OCI-LY7 (cell line): Measurements from ENCODE around the gene EFNA2. TPM values are rescaled to one million over a fixed set of nuclear protein-coding genes. Genes with fewer than 3 reads are reported as not detected.
A peak's percentile ranks its signal among the peaks of the same experiment; 100 is the strongest.

ENCODE experiments used
- BruUV-seq: library from RNA; stranded (reverse); fragments of 400-500 nt; replicated peaks from 2 replicates; lab custom pipeline; 2021; lab: Mats Ljungman, UMichigan
- CTCF ChIA-PET: fragments of 300-600 bp; sonication (Branson Sonifier 250); formaldehyde crosslinking; loops from one replicate; lab custom pipeline; 2022; ENCODE audit warnings: antibody characterized with exemption; ENCODE audit not compliant: unreplicated experiment; lab: Charles Lee
- POLR2A ChIA-PET: fragments of 300-600 bp; sonication (Branson Sonifier 250); formaldehyde crosslinking; loops from one replicate; lab custom pipeline; 2022; ENCODE audit warnings: antibody characterized with exemption; lab: Charles Lee
- DNase-seq: peaks from one replicate; pipeline ENCODE4 v3.0.0-alpha.2; 2015; ENCODE audit warnings: low spot score
- H2AFZ ChIP-seq: fragments of 200-600 bp; sonication (generic), shearing (Covaris generic); 2 replicates; pipeline ENCODE4 v1.6.1; 2014; ENCODE audit warnings: mild to moderate bottlenecking, antibody characterized with exemption, low read length, moderate library complexity
- H3K27ac ChIP-seq: fragments of 200-600 bp; sonication (generic); 2 replicates; pipeline ENCODE4 v1.5.1; 2014; ENCODE audit warnings: mixed run types, low read depth, mild to moderate bottlenecking, moderate library complexity, low read length, inconsistent platforms; ENCODE audit not compliant: poor library complexity, severe bottlenecking
- H3K36me3 ChIP-seq: fragments of 200-600 bp; sonication (generic); 2 replicates; pipeline ENCODE4 v1.6.1; 2014; ENCODE audit warnings: mild to moderate bottlenecking, antibody characterized with exemption, low read length, moderate library complexity, mixed read lengths; ENCODE audit not compliant: insufficient read depth
- H3K4me1 ChIP-seq: fragments of 200-600 bp; sonication (generic); 2 replicates; pipeline ENCODE4 v1.5.1; 2014; ENCODE audit warnings: mild to moderate bottlenecking, low read length; ENCODE audit not compliant: insufficient read depth, poor library complexity, severe bottlenecking
- H3K4me2 ChIP-seq: fragments of 200-600 bp; sonication (generic); 2 replicates; pipeline ENCODE4 v1.6.1; 2014; ENCODE audit warnings: mild to moderate bottlenecking, low read length
- H3K4me3 ChIP-seq: fragments of 200-600 bp; sonication (generic); 2 replicates; pipeline ENCODE4 v1.5.1; 2014; ENCODE audit warnings: mild to moderate bottlenecking, low read depth, low read length; ENCODE audit not compliant: poor library complexity, severe bottlenecking
- H3K79me2 ChIP-seq: fragments of 200-600 bp; sonication (generic); 2 replicates; pipeline ENCODE4 v1.6.1; 2016; ENCODE audit warnings: low read depth, mild to moderate bottlenecking, low read length, moderate library complexity, mixed read lengths; ENCODE audit not compliant: insufficient read depth
- H3K9me2 ChIP-seq: fragments of 200-600 bp; sonication (generic); 2 replicates; pipeline ENCODE4 v1.6.1; 2016; ENCODE audit warnings: mild to moderate bottlenecking, low read length, mixed read lengths; ENCODE audit not compliant: insufficient read depth
- H3K9me3 ChIP-seq: fragments of 200-600 bp; sonication (generic); 2 replicates; pipeline ENCODE4 v1.6.1; 2014; ENCODE audit warnings: mild to moderate bottlenecking, mixed run types, low read length, mixed read lengths
- H4K20me1 ChIP-seq: fragments of 200-600 bp; sonication (generic); 2 replicates; pipeline ENCODE4 v1.6.1; 2014; ENCODE audit warnings: mild to moderate bottlenecking, antibody characterized with exemption, low read length, moderate library complexity, mixed read lengths; ENCODE audit not compliant: insufficient read depth
- EZH2phosphoT487 ChIP-seq: fragments of 200-600 bp; sonication (generic); IDR thresholded peaks from 2 replicates; pipeline ENCODE4 v1.6.1; 2018; ENCODE audit warnings: low read depth, borderline replicate concordance, mild to moderate bottlenecking, mixed run types, antibody characterized with exemption, low read length, moderate library complexity, mixed read lengths
- intact Hi-C: fragments of 100-400 bp; cut with micrococcal nuclease; formaldehyde crosslinking; loops from one replicate; pipeline ENCODE4 v1.10.0; 2022; ENCODE audit not compliant: unreplicated experiment
- total RNA-seq, 2 experiments: library from RNA; depleted of rRNA in 1 of 2; stranded (reverse); fragments of >200 nt in 1 of 2; shearing (Covaris generic) in 1 of 2; gene quantifications; 2 replicates each; pipeline ENCODE4 v1.2.3, GENCODE V29; 2014 to 2022
- TF ChIP-seq, protein P1 (sequence below): fragments of 200-600 bp; sonication (generic); conservative IDR thresholded peaks from 2 replicates; pipeline ENCODE4 v1.5.1; 2014; ENCODE audit warnings: mild to moderate bottlenecking, antibody characterized with exemption, low read length, moderate library complexity, mixed read lengths

Gene EFNA2
- total RNA-seq, 2 experiments from 2014 or later: not detected

DNA sequence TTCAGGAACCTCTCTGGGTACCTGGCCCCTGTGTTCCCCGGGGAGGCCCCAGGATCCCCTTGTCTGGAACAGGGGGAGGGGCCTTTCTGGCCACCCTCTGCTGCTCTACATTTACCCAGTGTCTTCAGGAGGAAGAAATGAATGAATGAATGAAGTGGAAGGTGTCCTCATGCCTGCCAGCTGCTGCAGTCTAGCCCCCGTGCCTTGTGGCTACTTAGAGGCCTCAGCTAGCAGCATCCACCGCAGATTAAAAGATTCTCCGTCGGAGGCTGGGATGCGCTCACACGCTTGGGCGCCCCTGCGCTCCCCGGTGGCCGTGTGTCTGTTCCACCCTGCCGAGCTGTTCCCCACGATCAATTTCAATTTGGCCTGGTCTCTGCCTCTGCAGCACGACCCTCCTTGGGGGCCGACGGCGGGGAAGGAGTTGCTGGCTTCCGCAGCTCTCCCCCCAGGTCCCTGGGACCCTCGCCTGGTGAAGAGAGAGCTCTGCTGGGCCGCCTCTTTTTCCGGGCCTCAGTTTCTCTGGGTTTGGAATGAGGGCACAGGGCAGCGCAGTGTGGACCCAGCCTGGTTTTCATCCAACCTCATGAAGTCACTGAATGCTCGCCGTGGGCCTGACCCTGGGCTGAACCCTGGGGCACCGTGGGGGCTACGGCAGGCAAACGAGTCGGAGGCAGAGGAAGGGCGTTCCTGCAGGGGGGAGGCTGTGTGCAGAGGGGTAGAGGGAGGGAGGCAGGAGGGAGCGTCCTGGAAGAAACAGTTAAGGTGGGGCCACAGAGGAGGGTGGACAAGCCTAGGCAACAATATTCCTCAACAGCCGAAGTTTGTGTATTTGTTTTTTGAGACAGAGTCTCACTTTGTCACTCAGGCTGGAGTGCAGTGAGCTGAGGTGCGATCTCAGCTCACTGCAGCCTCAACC is 28.3 kb downstream of the EFNA2 start:
- no peaks in the 10 kb centered on the region for H3K9me3 ChIP-seq
- H3K79me2 ChIP-seq: no peaks in the 10 kb centered on the region
- DNase-seq: no peak
- no TSS peak for BruUV-seq
- no peak overlapping the region for H3K4me2 ChIP-seq
- no peak overlapping the region for H2AFZ ChIP-seq
- intact Hi-C loops: no loop called here
- no peaks in the 10 kb centered on the region; the same call in 1 of the 2 replicates for H4K20me1 ChIP-seq
- TF ChIP-seq EZH2phosphoT487: no peak
- TF ChIP-seq, protein P1, sequence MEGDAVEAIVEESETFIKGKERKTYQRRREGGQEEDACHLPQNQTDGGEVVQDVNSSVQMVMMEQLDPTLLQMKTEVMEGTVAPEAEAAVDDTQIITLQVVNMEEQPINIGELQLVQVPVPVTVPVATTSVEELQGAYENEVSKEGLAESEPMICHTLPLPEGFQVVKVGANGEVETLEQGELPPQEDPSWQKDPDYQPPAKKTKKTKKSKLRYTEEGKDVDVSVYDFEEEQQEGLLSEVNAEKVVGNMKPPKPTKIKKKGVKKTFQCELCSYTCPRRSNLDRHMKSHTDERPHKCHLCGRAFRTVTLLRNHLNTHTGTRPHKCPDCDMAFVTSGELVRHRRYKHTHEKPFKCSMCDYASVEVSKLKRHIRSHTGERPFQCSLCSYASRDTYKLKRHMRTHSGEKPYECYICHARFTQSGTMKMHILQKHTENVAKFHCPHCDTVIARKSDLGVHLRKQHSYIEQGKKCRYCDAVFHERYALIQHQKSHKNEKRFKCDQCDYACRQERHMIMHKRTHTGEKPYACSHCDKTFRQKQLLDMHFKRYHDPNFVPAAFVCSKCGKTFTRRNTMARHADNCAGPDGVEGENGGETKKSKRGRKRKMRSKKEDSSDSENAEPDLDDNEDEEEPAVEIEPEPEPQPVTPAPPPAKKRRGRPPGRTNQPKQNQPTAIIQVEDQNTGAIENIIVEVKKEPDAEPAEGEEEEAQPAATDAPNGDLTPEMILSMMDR: no peak
- CTCF ChIA-PET: interaction anchor here (0.6 kb wide), 1 partner anchor 13 kb away, joined by 3 read pairs; no protein-coding TSS in a partner anchor
- H3K4me3 ChIP-seq: no peak overlapping the region
- H3K4me1 ChIP-seq: no peaks in the 10 kb centered on the region
- no peaks in the 10 kb centered on the region for H3K36me3 ChIP-seq
- POLR2A ChIA-PET: interaction anchor here (0.9 kb wide), 1 partner anchor 22 kb away, joined by 5 read pairs; no protein-coding TSS in a partner anchor
- H3K27ac ChIP-seq: no peak overlapping the region
- no peaks in the 10 kb centered on the region for H3K9me2 ChIP-seq

DNA sequence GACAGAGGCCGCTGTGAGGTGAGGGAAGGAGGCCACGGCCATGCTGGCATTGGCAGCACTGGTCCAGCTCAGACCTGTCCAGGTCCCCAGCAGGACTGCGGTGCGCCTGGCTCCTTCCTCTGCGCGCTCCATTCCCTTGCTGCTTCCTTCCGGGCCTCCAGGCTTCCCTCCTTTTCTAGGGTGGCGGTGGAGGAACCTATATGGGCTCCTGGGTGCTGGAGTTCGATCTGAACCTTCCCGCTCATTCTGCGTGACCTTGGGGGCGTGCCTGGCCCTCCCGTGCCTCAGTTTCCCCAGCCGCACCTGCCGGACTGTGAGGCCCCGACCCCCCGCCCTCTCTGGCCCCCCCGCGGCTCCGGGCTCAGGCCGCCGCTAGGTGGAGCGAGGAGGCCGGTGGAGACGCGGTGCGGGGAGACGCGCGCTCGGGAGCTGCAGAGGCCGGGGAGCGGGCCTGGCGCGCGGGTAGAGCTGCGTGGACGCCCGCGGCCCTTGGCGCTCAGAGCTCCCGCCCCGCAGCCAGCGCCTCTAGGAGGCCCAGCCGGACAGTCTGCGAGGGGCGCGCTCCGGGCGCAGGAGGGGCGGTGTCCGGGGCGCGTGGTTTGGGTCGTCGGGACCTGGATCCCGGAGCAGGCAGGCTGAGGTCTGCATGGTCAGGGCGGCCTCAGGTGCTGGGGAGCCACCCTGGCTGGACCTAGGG is 29.9 kb downstream of the EFNA2 start:
- intact Hi-C loops: loop anchor here (5.0 kb wide), 1 partner anchor 57 kb away; no protein-coding TSS in a partner anchor
- Histone ChIP-seq H2AFZ (no peak overlapping the region), H3K4me2 (no peak overlapping the region), H3K79me2 (no peaks in the 10 kb centered on the region), H3K4me3 (no peak overlapping the region), H3K9me3 (no peaks in the 10 kb centered on the region), H3K9me2 (no peaks in the 10 kb centered on the region), H3K4me1 (no peaks in the 10 kb centered on the region), H3K27ac (no peak overlapping the region), H4K20me1 (no peaks in the 10 kb centered on the region; the same call in 1 of the 2 replicates), H3K36me3 (no peaks in the 10 kb centered on the region)
- BruUV-seq: no TSS peak
- POLR2A ChIA-PET: no interaction called here
- DNase-seq: no peak
- TF ChIP-seq EZH2phosphoT487: no peak
- TF ChIP-seq, protein P1: peak; percentile 66
- CTCF ChIA-PET: no interaction called here
